Colonic mucosa (tissue), 4 donors: ENCODE measurements around the gene DNAH8. TPM values are rescaled to one million over a fixed set of nuclear protein-coding genes. Genes with fewer than 3 reads are reported as not detected.

Experiments
- DNase-seq: peaks from one replicate; pipeline ENCODE4 v3.0.0-alpha.2; 2020
- H3K27ac ChIP-seq: fragments of 200-600 bp; one replicate; pipeline ENCODE4 v1.8.0; 2021
- H3K27me3 ChIP-seq: fragments of 200-600 bp; one replicate; pipeline ENCODE4 v1.8.0; 2021
- H3K36me3 ChIP-seq: fragments of 200-600 bp; one replicate; pipeline ENCODE4 v1.8.0; 2021
- H3K4me1 ChIP-seq: fragments of 200-600 bp; one replicate; pipeline ENCODE4 v1.8.0; 2021; ENCODE audit warnings: mild to moderate bottlenecking
- H3K4me3 ChIP-seq: fragments of 200-600 bp; one replicate; pipeline ENCODE4 v1.8.0; 2021
- H3K9ac ChIP-seq, 2 donors: one replicate each; pipeline ENCODE4 v1.7.0; 2013; ENCODE audit warnings: control low read depth in 2 of 2, low read depth in 2 of 2, low read length in 2 of 2
- H3K9me3 ChIP-seq: fragments of 200-600 bp; one replicate; pipeline ENCODE4 v1.8.0; 2021
- intact Hi-C: fragments of 100-400 bp; cut with DNase I; formaldehyde crosslinking; loops from one replicate; pipeline ENCODE4 v1.14.1; 2022
- total RNA-seq, 2 donors: library from RNA; stranded (reverse); fragmentation: NEBNext Ultra II Directional in 1 of 2; extraction: Animal tissue kit (Norgen Biotek cat#: 25700) in 1 of 2; gene quantifications; one replicate each; pipeline ENCODE4 v1.2.1, GENCODE V29; 2021
- TF ChIP-seq, protein P1 (sequence below): fragments of 200-600 bp; IDR thresholded peaks from one replicate; pipeline ENCODE4 v1.8.0; 2022; ENCODE audit warnings: antibody characterized with exemption, mild to moderate bottlenecking
- donor health status: healthy.
- donor health status: DM: no; HTN: no; CAD: no.
- donor health status: DM: no; HTN: no; CAD: no.

DNAH8 gene
- total RNA-seq, 2 donors from 2014 or later: not detected

DNA sequence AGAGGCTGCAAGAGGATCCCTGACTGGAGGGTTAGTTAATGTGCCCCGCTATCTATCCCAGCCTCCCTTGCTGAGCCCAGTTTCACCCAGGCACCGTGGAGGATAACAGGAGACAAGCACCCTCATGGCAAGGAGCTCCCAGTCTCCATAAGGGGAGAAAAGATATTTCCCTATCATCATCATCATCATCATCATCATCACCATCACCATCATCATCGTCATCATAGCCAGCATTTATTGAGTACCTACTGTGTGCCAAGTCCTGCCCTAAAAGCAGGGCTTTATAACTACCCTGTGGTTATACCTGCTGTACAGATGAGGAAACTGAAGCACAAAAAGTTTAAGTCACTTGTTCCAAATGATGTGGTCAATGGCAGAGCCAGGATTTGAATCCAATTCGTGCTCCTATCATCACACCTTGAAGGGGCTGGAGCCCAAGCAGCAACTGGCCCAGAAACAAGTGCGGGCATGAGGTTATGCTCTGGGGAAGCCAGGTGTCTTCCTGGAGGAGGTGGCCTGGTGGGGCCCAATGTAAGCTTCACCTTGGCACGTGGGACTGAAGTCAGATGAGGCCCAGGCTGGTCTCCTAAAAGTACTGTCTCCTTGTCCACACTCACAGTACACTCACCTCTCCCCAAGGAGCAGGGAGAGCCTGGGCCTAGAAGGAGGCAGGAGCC, 343.5 kb downstream of the DNAH8 start:
- Histone ChIP-seq H3K27me3 (peaks cover 3% of the 10 kb centered on the region), H3K27ac (no peak overlapping the region), H3K9me3 (no peaks in the 10 kb centered on the region), H3K36me3 (no peaks in the 10 kb centered on the region), H3K4me1 (no peaks in the 10 kb centered on the region), H3K4me3 (no peak overlapping the region), H3K9ac (no peak overlapping the region)
- DNase-seq: no peak
- TF ChIP-seq, protein P1, sequence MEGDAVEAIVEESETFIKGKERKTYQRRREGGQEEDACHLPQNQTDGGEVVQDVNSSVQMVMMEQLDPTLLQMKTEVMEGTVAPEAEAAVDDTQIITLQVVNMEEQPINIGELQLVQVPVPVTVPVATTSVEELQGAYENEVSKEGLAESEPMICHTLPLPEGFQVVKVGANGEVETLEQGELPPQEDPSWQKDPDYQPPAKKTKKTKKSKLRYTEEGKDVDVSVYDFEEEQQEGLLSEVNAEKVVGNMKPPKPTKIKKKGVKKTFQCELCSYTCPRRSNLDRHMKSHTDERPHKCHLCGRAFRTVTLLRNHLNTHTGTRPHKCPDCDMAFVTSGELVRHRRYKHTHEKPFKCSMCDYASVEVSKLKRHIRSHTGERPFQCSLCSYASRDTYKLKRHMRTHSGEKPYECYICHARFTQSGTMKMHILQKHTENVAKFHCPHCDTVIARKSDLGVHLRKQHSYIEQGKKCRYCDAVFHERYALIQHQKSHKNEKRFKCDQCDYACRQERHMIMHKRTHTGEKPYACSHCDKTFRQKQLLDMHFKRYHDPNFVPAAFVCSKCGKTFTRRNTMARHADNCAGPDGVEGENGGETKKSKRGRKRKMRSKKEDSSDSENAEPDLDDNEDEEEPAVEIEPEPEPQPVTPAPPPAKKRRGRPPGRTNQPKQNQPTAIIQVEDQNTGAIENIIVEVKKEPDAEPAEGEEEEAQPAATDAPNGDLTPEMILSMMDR: no peak
- intact Hi-C loops: no loop called here

DNA sequence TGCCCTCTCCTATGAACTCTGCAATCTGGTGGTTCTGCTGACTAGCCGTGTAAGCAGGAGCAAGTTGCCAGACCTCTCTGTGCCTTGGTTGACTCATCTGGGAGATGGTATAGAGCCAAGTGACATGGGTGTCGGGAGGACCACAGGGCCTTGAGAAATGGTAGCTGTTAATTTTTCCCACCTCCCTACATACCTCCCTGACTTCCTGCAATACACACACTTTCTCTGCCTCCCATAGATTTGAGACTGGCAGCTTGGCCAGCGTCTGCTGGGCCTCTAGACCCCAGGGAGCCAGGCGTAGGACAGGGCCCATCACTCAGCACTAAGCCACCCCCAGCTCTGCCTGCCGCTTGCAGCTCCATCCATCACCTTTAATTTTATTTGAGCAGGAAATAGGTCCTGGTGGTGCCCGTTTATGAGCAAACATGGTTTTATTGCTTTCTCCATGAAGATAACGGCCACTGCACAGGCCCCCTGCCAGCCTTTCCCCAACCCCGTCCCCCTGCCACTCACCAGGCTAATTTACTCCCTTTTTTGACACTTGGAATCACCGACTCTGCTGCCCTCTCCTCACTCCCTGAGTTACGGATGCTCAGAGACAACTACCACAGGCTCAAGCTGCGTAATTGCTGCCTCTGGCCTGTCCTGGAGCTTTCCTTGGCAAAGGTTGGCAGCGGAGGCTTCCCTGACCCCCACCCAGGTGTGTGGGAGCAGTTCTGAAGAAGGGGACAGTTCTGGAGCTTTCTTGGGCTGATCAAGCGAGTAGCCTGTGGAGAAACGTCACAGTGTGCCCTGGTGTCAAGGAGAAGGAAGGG, 344.6 kb downstream of the DNAH8 start:
- H3K9ac ChIP-seq: no peak overlapping the region
- H3K27me3 ChIP-seq: peaks cover 3% of the 10 kb centered on the region
- no peaks in the 10 kb centered on the region for H3K36me3 ChIP-seq
- no peaks in the 10 kb centered on the region for H3K9me3 ChIP-seq
- TF ChIP-seq, protein P1: no peak
- intact Hi-C loops: no loop called here
- H3K27ac ChIP-seq: no peak overlapping the region
- no peaks in the 10 kb centered on the region for H3K4me1 ChIP-seq
- DNase-seq: no peak
- no peak overlapping the region for H3K4me3 ChIP-seq

DNA sequence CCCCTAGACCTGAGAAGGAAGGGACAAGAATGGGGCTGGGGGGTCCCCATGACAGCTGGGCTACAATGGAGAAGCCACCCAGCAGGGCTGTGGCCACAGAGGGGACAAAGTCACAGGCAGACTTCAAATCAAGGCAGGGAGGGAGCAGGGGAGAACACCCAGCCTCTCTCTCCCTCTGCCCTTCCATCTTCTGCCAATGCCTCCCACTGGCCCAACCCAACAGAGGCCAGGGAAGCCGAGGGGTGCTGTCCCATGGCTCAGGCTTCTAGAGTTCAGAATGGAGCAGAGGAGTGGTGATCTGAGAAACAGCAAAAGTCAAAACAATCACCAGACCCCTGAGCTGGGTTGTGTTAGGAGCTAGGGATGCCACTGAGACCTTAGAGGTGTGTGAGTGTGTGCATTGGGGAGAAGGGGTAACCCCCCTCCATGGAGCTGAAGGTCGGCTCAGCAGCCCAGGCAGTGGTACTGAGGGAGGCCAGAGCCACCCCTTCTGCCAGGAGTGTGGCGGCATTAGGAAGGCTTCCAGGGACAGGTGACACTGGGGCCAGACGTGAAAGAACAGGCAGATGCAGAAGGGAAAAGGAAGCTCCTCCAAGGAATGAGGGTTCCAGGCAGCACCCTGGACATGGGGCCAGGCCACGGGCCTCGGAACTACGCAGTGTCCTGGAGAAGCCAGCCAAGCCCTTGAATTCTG, 345.5 kb downstream of the DNAH8 start:
- Histone ChIP-seq H3K9ac (no peak overlapping the region), H3K4me1 (no peaks in the 10 kb centered on the region), H3K27ac (no peak overlapping the region), H3K27me3 (peaks cover 3% of the 10 kb centered on the region), H3K36me3 (no peaks in the 10 kb centered on the region), H3K4me3 (no peak overlapping the region), H3K9me3 (no peaks in the 10 kb centered on the region)
- TF ChIP-seq, protein P1: no peak
- intact Hi-C loops: no loop called here
- no peak for DNase-seq

DNA sequence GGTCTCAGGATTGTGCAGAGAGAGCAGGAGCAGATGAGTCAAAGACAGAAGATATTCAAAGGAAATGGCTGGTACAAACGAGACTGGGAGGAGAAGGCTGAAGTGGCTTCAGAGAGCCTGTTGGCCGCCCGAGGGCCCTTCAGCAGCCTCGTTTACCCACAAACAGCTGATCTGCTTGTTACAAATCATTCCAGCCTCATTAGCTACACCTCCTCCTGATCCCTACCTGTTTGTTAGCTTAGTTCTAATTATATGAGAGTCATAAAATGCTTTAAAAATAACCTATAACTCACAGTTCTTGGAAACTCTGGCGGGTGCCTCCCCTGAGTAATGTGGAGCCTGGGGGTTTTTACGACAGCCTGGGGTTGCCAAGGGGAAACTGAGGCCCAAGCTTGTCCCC, 346.1 kb downstream of the DNAH8 start:
- no peak for DNase-seq
- Histone ChIP-seq H3K9ac (no peak overlapping the region), H3K27ac (no peak overlapping the region), H3K4me1 (no peaks in the 10 kb centered on the region), H3K9me3 (no peaks in the 10 kb centered on the region), H3K27me3 (peaks cover 3% of the 10 kb centered on the region), H3K4me3 (no peak overlapping the region), H3K36me3 (no peaks in the 10 kb centered on the region)
- intact Hi-C loops: no loop called here
- TF ChIP-seq, protein P1: no peak

DNA sequence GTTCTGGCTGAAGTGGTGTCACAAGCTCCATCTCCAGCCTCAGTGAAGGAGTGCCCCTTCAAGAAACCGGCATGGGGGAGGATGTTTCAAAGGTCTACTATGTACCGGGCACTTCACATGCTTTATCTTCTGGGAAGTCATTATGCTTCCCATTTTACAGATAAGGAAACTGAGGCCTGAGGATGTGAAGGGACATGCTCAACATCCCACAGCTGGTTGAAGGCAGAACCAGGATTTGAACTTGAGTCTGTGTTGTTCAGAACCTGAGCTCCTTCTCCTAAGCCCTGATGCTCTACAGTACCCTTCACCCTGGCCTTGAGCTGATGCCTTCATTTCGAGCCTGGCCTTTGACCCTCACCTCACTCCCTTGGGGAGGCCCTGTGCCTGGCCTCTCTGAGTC, 346.5 kb downstream of the DNAH8 start:
- H3K36me3 ChIP-seq: no peaks in the 10 kb centered on the region
- no peaks in the 10 kb centered on the region for H3K4me1 ChIP-seq
- TF ChIP-seq, protein P1: no peak
- no peak overlapping the region for H3K27ac ChIP-seq
- DNase-seq: no peak
- no peak overlapping the region for H3K4me3 ChIP-seq
- no peak overlapping the region for H3K9ac ChIP-seq
- intact Hi-C loops: no loop called here
- H3K9me3 ChIP-seq: no peaks in the 10 kb centered on the region
- peaks cover 3% of the 10 kb centered on the region for H3K27me3 ChIP-seq
